IMR-90 (cell line): ENCODE data around the gene RRP36. TPM values are rescaled to one million over a fixed set of nuclear protein-coding genes. Genes with fewer than 3 reads are reported as not detected.

Experiments
- ATAC-seq: fragments of 200-7000 bp; cut with Tn5 transposase; 2 replicates; pipeline ENCODE4 v1.9.1; 2020; ENCODE audit warnings: low read depth, mild to moderate bottlenecking, moderate library complexity
- BruUV-seq: library from RNA; stranded (reverse); fragments of 400-500 nt; replicated peaks from 2 replicates; lab custom pipeline; 2021; lab: Mats Ljungman, UMichigan
- CTCF ChIA-PET: fragments of 300-600 bp; formaldehyde crosslinking; extraction: SDS; loops from one replicate; lab custom pipeline; 2021; ENCODE audit warnings: antibody characterized with exemption; lab: Yijun Ruan, JAX
- POLR2A ChIA-PET: fragments of 300-600 bp; sonication (Branson Sonifier 250); formaldehyde crosslinking; loops from one replicate; lab custom pipeline; 2022; ENCODE audit warnings: antibody characterized with exemption; ENCODE audit not compliant: unreplicated experiment; lab: Charles Lee
- DNase-seq: peaks from one replicate; pipeline ENCODE4 v3.0.0; 2013
- H2AFZ ChIP-seq: replicated peaks from 2 replicates; pipeline ENCODE3; 2013; ENCODE audit warnings: low read length, mild to moderate bottlenecking; ENCODE audit not compliant: poor library complexity
- H2AK5ac ChIP-seq: 2 replicates; pipeline ENCODE4 v1.6.1; 2013; ENCODE audit warnings: low read depth, low read length, inconsistent platforms
- H2AK9ac ChIP-seq: replicated peaks from 2 replicates; pipeline ENCODE3; 2013; ENCODE audit warnings: mild to moderate bottlenecking, low read depth, low read length, moderate library complexity; ENCODE audit not compliant: poor library complexity
- H2BK120ac ChIP-seq: 2 replicates; pipeline ENCODE4 v1.6.1; 2013; ENCODE audit warnings: low read depth, low read length, inconsistent platforms
- H2BK15ac ChIP-seq: 3 replicates; pipeline ENCODE4 v1.6.1; 2013; ENCODE audit warnings: low read depth, low read length, inconsistent platforms
- H2BK20ac ChIP-seq: 2 replicates; pipeline ENCODE4 v1.6.1; 2013; ENCODE audit warnings: low read depth, mild to moderate bottlenecking, inconsistent platforms, low read length, moderate library complexity
- H2BK5ac ChIP-seq: 2 replicates; pipeline ENCODE4 v1.6.1; 2013; ENCODE audit warnings: mild to moderate bottlenecking, low read depth, low read length, inconsistent platforms; ENCODE audit not compliant: poor library complexity, severe bottlenecking
- H3K14ac ChIP-seq: replicated peaks from 2 replicates; pipeline ENCODE4 v1.6.1; 2013; ENCODE audit warnings: low read depth, low read length, inconsistent platforms
- H3K18ac ChIP-seq: 2 replicates; pipeline ENCODE4 v1.6.1; 2013; ENCODE audit warnings: low read depth, low read length, control low read depth
- H3K23ac ChIP-seq: 2 replicates; pipeline ENCODE4 v1.6.1; 2013; ENCODE audit warnings: low read depth, low read length, inconsistent platforms
- H3K27ac ChIP-seq: 2 replicates; pipeline ENCODE4 v1.5.1; 2013; ENCODE audit warnings: mild to moderate bottlenecking, control low read depth, low read length; ENCODE audit not compliant: insufficient read depth
- H3K27me3 ChIP-seq: 2 replicates; pipeline ENCODE4 v1.6.1; 2013; ENCODE audit warnings: low read length; ENCODE audit not compliant: control insufficient read depth, insufficient read depth
- H3K36me3 ChIP-seq: 2 replicates; pipeline ENCODE4 v1.6.1; 2013; ENCODE audit warnings: low read length, mixed read lengths; ENCODE audit not compliant: control insufficient read depth, insufficient read depth
- H3K4ac ChIP-seq: 2 replicates; pipeline ENCODE4 v1.6.1; 2013; ENCODE audit warnings: low read depth, low read length, inconsistent platforms
- H3K4me1 ChIP-seq: 2 replicates; pipeline ENCODE4 v1.6.1; 2013; ENCODE audit warnings: low read length, mixed read lengths; ENCODE audit not compliant: control insufficient read depth, insufficient read depth
- H3K4me2 ChIP-seq: 2 replicates; pipeline ENCODE4 v1.6.1; 2013; ENCODE audit warnings: low read depth, mild to moderate bottlenecking, control low read depth, low read length, moderate library complexity
- H3K4me3 ChIP-seq: 2 replicates; pipeline ENCODE4 v1.5.1; 2013; ENCODE audit warnings: low read depth, mild to moderate bottlenecking, control low read depth, low read length, moderate library complexity; ENCODE audit not compliant: insufficient read depth
- H3K56ac ChIP-seq: 2 replicates; pipeline ENCODE4 v1.6.1; 2013; ENCODE audit warnings: low read length, inconsistent platforms; ENCODE audit not compliant: insufficient read depth; ENCODE audit errors: extremely low read depth
- H3K79me1 ChIP-seq, 2 experiments: 2 replicates each; pipeline ENCODE4 v1.6.1; 2013; ENCODE audit warnings: low read length in 2 of 2, inconsistent platforms in 1 of 2, low read depth in 1 of 2
- H3K9ac ChIP-seq: 2 replicates; pipeline ENCODE4 v1.6.1; 2013; ENCODE audit warnings: low read depth, low read length, control low read depth
- H3K9me1 ChIP-seq: 2 replicates; pipeline ENCODE4 v1.6.1; 2013; ENCODE audit warnings: low read length, inconsistent platforms; ENCODE audit not compliant: insufficient read depth
- H3K9me3 ChIP-seq: 2 replicates; pipeline ENCODE4 v1.6.1; 2013; ENCODE audit warnings: low read length; ENCODE audit not compliant: control insufficient read depth, insufficient read depth
- H4K20me1 ChIP-seq: 2 replicates; pipeline ENCODE4 v1.6.1; 2013; ENCODE audit warnings: low read length, inconsistent platforms; ENCODE audit not compliant: insufficient read depth
- H4K5ac ChIP-seq: 2 replicates; pipeline ENCODE4 v1.6.1; 2013; ENCODE audit warnings: mild to moderate bottlenecking, low read depth, low read length, control low read depth
- H4K8ac ChIP-seq, 2 experiments: 2 replicates each; pipeline ENCODE4 v1.6.1; 2013; ENCODE audit warnings: low read depth in 2 of 2, low read length in 2 of 2, control low read depth in 1 of 2, inconsistent platforms in 1 of 2
- H4K91ac ChIP-seq: 2 replicates; pipeline ENCODE4 v1.6.1; 2013; ENCODE audit warnings: low read depth, low read length, inconsistent platforms; ENCODE audit not compliant: insufficient read depth
- BHLHE40 ChIP-seq: fragments of 150-350 bp; IDR thresholded peaks from 2 replicates; pipeline ENCODE4 v1.6.1; 2016; ENCODE audit warnings: mild to moderate bottlenecking, low read depth, low read length
- CEBPB ChIP-seq: IDR thresholded peaks from 2 replicates; pipeline ENCODE4 v1.6.1; 2012; ENCODE audit warnings: low read depth, low read length, improper control_type of control experiment
- CHD1 ChIP-seq: IDR thresholded peaks from 2 replicates; pipeline ENCODE4 v1.6.1; 2012; ENCODE audit warnings: low read depth, low read length, improper control_type of control experiment
- ELK1 ChIP-seq: fragments of 150-350 bp; IDR thresholded peaks from 2 replicates; pipeline ENCODE4 v1.6.1; 2016; ENCODE audit warnings: low read depth, mild to moderate bottlenecking, low read length, moderate library complexity, borderline replicate concordance
- FOS ChIP-seq: fragments of 150-350 bp; IDR thresholded peaks from 2 replicates; pipeline ENCODE4 v1.6.1; 2016; ENCODE audit warnings: low read depth, low read length
- MAFK ChIP-seq: IDR thresholded peaks from 2 replicates; pipeline ENCODE4 v1.6.1; 2012; ENCODE audit warnings: low read depth, low read length, improper control_type of control experiment
- MAZ ChIP-seq: IDR thresholded peaks from 2 replicates; pipeline ENCODE4 v1.6.1; 2012; ENCODE audit warnings: low read depth, mild to moderate bottlenecking, low read length, improper control_type of control experiment, moderate library complexity, borderline replicate concordance
- MXI1 ChIP-seq: IDR thresholded peaks from 2 replicates; pipeline ENCODE4 v1.6.1; 2012; ENCODE audit warnings: low read depth, mild to moderate bottlenecking, low read length, moderate library complexity, borderline replicate concordance
- NFE2L2 ChIP-seq: fragments of 150-350 bp; IDR thresholded peaks from 2 replicates; pipeline ENCODE4 v1.6.1; 2016; ENCODE audit warnings: low read depth, mild to moderate bottlenecking, low read length
- POLR2A ChIP-seq: IDR thresholded peaks from 2 replicates; pipeline ENCODE4 v1.6.1; 2012; ENCODE audit warnings: mild to moderate bottlenecking, low read depth, low read length
- RAD21 ChIP-seq: IDR thresholded peaks from 2 replicates; pipeline ENCODE4 v1.6.1; 2012; ENCODE audit warnings: low read length, improper control_type of control experiment
- RCOR1 ChIP-seq: IDR thresholded peaks from 2 replicates; pipeline ENCODE4 v1.6.1; 2012; ENCODE audit warnings: mild to moderate bottlenecking, low read length, improper control_type of control experiment; ENCODE audit not compliant: insufficient replicate concordance
- RFX5 ChIP-seq: IDR thresholded peaks from 2 replicates; pipeline ENCODE4 v1.8.0; 2012; ENCODE audit warnings: low read depth, mild to moderate bottlenecking, low read length, moderate library complexity
- SMC3 ChIP-seq: fragments of 150-350 bp; IDR thresholded peaks from 2 replicates; pipeline ENCODE4 v1.6.1; 2016; ENCODE audit warnings: low read depth, mild to moderate bottlenecking, antibody characterized with exemption, low read length, moderate library complexity
- WGBS, 2 experiments: methylation state at CpG; one replicate each; pipeline versions ENCODE4 v1.1.5 to v1.1.7; 2013; ENCODE audit warnings: missing lambda C conversion rate in 2 of 2; ENCODE audit not compliant: insufficient read length in 1 of 2; ENCODE audit errors: extremely low coverage in 2 of 2; 5-methylcytosine and 5-hydroxymethylcytosine counted together
- dilution Hi-C: fragments of 300-500 bp; cut with HindIII; formaldehyde crosslinking; loops from one replicate; pipeline ENCODE4 v1.14.3; 2018; ENCODE audit warnings: low sequenced_read_pairs; ENCODE audit not compliant: unreplicated experiment
- in situ Hi-C: fragments of 300-500 bp; cut with MboI; formaldehyde crosslinking; loops from 3 replicates; pipeline ENCODE4 v1.14.3; 2019; ENCODE audit warnings: low sequenced_read_pairs, inconsistent platforms, mixed read lengths
- intact Hi-C: fragments of 100-400 bp; cut with micrococcal nuclease; formaldehyde crosslinking; loops from 2 replicates; pipeline ENCODE4 v1.10.0; 2022
- polyA plus RNA-seq, 3 experiments: library from polyadenylated mRNA; depleted of rRNA; stranded (reverse); fragments of >200 nt; gene quantifications; 2 replicates each; pipeline ENCODE4 v1.2.3, GENCODE V29; 2012; ENCODE audit warnings: low replicate concordance in 1 of 3
- total RNA-seq: library from RNA; depleted of rRNA; stranded (reverse); fragments of >200 nt; gene quantifications from 2 replicates; pipeline ENCODE4 v1.2.3, GENCODE V29; 2012
- TF ChIP-seq, protein P1 (sequence below): fragments of 150-350 bp; IDR thresholded peaks from 2 replicates; pipeline ENCODE4 v1.6.1; 2017; ENCODE audit warnings: mild to moderate bottlenecking, antibody characterized with exemption, low read length, low read depth
- TF ChIP-seq, protein P2 (sequence below): conservative IDR thresholded peaks from 2 replicates; pipeline ENCODE4 v1.5.1; 2012; ENCODE audit warnings: mild to moderate bottlenecking, low read depth, low read length, improper control_type of control experiment

The RRP36 gene
- total and polyA plus RNA-seq, 2 of the 4 experiments (the other 2 are of a cell fraction) = 54.3 to 106 TPM

GRCh38 chr6:43037197-43037596, 15.8 kb downstream of the RRP36 start:
- Histone ChIP-seq H2AK5ac (no peak overlapping the region), H2AK9ac (peak overlapping the region; percentile 55), H2AFZ (no peak overlapping the region), H3K4ac (no peak overlapping the region), H3K79me1 (peaks cover 7 to 9% of the 10 kb centered on the region in 2 experiments; a peak in 2 of 4 replicates), H3K14ac (no peak overlapping the region), H3K18ac (no peak overlapping the region), H4K91ac (no peak overlapping the region), H3K4me1 (no peaks in the 10 kb centered on the region), H3K23ac (no peak overlapping the region), H4K20me1 (peaks cover 3% of the 10 kb centered on the region; the same call in 1 of the 2 replicates), H3K4me2 (no peak overlapping the region), H2BK5ac (no peak overlapping the region), H3K9ac (no peak overlapping the region), H3K36me3 (peaks cover 59% of the 10 kb centered on the region), H2BK20ac (no peak overlapping the region), H3K9me3 (no peaks in the 10 kb centered on the region), H3K56ac (no peak overlapping the region), H2BK120ac (no peak overlapping the region), H3K27me3 (no peaks in the 10 kb centered on the region), H3K4me3 (no peak overlapping the region), H3K9me1 (no peaks in the 10 kb centered on the region), H3K27ac (no peak overlapping the region), H4K5ac (no peak overlapping the region), H2BK15ac (no peak overlapping the region), H4K8ac (no peak overlapping the region)
- no TSS peak for BruUV-seq
- TF ChIP-seq FOS = no peak
- no peak for TF ChIP-seq SMC3
- no peak for TF ChIP-seq RFX5
- no peak for TF ChIP-seq NFE2L2
- TF ChIP-seq POLR2A = no peak
- TF ChIP-seq MAZ = no peak
- TF ChIP-seq, protein P1, sequence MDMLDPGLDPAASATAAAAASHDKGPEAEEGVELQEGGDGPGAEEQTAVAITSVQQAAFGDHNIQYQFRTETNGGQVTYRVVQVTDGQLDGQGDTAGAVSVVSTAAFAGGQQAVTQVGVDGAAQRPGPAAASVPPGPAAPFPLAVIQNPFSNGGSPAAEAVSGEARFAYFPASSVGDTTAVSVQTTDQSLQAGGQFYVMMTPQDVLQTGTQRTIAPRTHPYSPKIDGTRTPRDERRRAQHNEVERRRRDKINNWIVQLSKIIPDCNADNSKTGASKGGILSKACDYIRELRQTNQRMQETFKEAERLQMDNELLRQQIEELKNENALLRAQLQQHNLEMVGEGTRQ = no peak
- no peak for TF ChIP-seq MXI1
- no peak for TF ChIP-seq CHD1
- no peak for TF ChIP-seq MAFK
- no peak for TF ChIP-seq BHLHE40
- TF ChIP-seq RCOR1 = no peak
- no peak for TF ChIP-seq ELK1
- TF ChIP-seq, protein P2, sequence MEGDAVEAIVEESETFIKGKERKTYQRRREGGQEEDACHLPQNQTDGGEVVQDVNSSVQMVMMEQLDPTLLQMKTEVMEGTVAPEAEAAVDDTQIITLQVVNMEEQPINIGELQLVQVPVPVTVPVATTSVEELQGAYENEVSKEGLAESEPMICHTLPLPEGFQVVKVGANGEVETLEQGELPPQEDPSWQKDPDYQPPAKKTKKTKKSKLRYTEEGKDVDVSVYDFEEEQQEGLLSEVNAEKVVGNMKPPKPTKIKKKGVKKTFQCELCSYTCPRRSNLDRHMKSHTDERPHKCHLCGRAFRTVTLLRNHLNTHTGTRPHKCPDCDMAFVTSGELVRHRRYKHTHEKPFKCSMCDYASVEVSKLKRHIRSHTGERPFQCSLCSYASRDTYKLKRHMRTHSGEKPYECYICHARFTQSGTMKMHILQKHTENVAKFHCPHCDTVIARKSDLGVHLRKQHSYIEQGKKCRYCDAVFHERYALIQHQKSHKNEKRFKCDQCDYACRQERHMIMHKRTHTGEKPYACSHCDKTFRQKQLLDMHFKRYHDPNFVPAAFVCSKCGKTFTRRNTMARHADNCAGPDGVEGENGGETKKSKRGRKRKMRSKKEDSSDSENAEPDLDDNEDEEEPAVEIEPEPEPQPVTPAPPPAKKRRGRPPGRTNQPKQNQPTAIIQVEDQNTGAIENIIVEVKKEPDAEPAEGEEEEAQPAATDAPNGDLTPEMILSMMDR = no peak
- TF ChIP-seq RAD21 = no peak
- no peak for TF ChIP-seq CEBPB
- ATAC-seq (no peak), DNase-seq (no peak)
- in situ Hi-C loops (no loop called here), dilution Hi-C loops (no loop called here), intact Hi-C loops (no loop called here)
- ChIA-PET POLR2A (no interaction called here), CTCF (no interaction called here)
- WGBS, 2 experiments = no CpG with 5 or more reads among the region's 5 CpGs
